HG03025 (cell line): ENCODE results near the gene ENTPD2.
A peak's percentile ranks its signal among the peaks of the same experiment; 100 is the strongest.

ENCODE experiments used
- ATAC-seq: cut with Tn5 transposase; IDR thresholded peaks from one replicate; pipeline ENCODE4 v1.9.1; 2021; ENCODE audit warnings: mild to moderate bottlenecking, moderate library complexity; ENCODE audit not compliant: unreplicated experiment, low FRiP score

Gene ENTPD2

GRCh38 chr9:137053944-137054931 is at the start of gene ENTPD2:
Gene ENTPD2, minus strand, starts transcription at chr9:137054061. Its CDS starts 64 bp downstream, at chr9:137053997.
- ATAC-seq = no peak

- no peak for ATAC-seq
Measured at GRCh38 chr9:137103206-137103999, 49.5 kb upstream of the ENTPD2 start.

- ATAC-seq = no peak
Measured at GRCh38 chr9:137099231-137099630, 45.4 kb upstream of the ENTPD2 start.

DNA sequence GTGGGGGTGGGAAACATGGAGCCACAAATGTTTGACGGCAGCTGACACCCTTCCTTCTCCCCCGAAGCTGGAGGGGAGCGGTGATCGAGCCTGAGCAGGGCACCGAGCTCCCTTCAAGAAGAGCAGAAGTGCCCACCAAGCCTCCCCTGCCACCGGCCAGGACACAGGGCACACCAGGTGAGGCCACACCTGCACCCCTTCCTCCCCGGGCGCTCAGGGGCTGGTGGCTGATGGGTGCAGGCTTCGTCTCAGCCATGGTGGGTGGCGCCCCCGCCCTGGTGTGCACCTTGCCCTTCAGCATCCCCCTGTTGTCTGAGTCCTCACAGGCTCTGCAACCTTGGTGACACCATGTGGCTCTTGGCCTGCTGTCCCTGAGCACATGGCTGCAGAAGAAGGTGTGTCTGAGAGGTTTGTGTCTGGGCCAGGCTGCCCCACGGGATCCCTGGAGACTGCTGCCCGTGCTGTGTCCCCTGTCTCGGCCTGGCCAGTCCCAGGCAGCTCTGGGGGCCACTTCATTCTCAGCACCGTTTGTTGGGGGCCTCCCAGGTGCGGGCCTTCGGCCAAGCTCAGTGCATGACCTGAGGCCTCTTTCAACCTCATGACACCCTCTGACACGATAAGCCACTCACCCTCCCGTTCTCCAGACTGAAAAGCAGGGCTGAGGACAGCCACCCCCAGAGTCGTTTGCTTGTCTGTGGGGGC is 44.1 kb upstream of the ENTPD2 start:
- no peak for ATAC-seq

DNA sequence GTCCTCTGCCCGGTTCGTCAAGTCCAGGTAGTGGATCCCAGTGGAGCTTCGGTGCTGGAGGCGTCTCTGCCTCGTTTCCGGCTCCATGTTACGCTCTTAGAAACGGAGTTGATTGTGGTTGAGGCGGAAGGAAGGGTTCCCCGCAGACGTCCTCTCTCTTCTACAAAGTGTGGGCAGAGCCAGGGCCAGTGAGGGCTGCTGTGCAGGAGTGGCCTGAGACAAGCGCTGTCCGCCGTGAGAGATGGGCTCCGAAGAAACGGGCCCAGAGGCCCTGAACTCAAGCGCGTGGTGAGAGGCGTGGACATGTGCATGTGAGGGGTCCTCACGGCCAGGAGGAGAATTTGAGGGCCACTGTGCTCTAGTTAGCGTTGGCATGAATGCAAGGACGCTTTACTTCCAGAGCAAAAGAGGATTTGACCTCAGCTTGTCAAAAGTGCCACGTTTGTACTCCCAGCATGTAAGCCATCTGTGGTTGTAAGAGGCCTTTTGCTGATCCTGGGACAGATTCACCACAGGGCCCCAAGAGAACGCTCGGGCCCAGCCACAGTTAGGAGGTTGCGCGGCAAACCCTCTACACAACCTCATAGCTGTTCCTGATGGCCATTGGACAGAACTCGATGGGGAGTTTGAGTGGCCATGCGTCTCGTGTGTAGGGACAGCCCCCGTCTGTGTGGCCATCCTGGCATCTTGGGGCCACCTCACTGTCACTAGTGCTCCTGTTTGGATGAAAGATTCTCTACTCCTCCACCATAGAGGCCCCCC is 43.1 kb upstream of the ENTPD2 start:
- ATAC-seq = no peak

DNA sequence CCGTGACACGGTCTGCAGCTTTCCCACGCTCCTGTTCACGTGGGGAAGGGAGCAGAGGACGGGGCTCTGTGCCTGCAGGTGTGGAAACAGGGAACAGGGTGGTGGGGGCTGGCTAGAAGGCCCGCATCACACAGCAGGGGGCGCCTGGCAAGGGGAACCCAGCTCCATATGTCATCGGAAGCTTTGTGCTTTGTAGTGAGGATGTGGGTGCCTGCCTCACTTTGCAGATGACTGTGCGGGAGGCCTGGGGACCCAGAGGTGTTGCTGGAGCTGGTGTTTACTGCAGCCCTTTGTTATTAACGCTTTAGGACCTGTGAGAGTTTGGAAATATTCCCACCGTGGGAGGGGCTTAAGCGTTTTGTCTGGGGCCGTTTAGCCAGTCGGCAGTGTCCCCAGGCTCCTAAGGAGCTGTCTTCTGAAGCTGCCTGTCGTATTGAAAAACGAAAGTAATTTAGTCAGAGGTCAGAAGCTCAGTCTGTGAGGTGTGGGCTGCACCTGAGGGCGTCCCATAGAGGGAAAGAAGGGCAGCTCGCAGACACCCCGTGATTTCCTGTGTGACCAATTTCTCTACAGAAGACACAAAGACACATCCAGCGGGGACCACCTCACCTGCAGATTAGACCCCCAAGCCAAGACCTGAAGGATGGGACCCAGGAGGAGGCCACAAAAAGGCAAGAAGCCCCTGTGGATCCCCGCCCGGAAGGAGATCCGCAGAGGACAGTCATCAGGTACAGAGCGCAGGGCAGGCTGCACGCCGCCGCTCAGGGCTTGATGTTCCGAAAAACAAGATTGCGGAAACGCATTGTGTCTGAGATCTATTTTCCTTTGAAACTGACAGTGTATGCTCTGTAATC is 42.0 kb upstream of the ENTPD2 start:
- ATAC-seq = peak; percentile 58

DNA sequence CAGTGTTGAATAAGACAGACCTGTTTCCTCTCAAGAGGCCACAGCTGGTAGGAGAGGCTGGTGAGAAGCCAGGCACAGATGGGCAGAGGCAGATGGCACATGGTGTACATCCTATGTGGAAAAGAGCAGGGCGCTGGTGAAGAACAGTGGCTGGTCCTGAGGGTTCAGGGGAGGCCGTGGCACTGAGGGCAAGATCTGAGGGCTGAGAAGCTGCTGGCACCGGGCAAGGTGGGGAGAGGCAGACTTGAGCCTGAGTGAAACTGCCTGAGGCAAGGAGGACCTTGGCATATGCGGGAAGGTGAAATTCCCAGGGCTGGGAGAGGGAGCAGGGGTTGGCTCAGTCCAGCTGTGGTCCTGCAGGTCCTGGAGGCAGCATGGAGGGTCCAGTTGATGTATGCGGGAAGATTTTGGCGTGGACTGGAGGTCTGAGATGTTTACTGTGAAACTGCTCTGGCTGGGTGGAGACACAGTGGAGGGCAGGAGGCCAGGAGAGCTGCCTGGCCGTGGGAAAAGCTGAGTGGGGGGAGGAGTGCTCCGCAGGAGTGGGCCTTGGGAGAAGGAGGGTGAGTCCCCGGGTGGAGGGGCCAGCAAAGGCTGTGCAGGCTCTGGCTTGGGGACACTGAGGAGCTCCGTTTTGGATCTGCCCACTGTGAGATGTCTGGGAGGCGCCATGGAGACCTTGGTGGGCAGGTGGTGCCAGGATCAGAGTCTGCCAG is 35.5 kb upstream of the ENTPD2 start:
- no peak for ATAC-seq

GRCh38 chr9:137088121-137088520 is 34.3 kb upstream of the ENTPD2 start:
- ATAC-seq = no peak

DNA sequence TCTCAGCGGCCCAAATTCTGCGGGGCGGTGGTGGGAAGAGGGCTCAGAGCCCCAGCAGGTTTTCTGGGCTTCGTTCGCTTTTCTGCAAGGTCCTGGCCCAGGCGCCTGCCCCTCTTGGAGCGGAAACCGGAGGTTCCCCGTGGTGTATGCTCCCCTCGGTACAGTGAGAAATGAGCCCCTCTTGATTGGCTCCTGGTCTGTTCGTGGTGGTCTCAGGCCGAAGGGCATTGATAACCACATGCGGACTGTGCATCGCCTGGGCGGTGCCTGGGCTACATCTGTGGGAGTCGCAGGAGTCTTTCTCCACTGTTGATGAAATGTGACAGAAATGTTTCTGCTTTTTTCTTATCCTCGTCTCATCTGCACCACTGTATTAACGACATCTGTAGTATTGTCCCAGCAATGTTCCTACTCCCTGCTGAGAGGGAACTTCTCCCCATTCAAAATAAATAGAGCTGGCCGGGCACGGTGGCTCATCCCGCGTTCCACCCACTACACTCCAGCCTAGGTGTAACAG is 33.6 kb upstream of the ENTPD2 start:
- ATAC-seq = peak; percentile 0

DNA sequence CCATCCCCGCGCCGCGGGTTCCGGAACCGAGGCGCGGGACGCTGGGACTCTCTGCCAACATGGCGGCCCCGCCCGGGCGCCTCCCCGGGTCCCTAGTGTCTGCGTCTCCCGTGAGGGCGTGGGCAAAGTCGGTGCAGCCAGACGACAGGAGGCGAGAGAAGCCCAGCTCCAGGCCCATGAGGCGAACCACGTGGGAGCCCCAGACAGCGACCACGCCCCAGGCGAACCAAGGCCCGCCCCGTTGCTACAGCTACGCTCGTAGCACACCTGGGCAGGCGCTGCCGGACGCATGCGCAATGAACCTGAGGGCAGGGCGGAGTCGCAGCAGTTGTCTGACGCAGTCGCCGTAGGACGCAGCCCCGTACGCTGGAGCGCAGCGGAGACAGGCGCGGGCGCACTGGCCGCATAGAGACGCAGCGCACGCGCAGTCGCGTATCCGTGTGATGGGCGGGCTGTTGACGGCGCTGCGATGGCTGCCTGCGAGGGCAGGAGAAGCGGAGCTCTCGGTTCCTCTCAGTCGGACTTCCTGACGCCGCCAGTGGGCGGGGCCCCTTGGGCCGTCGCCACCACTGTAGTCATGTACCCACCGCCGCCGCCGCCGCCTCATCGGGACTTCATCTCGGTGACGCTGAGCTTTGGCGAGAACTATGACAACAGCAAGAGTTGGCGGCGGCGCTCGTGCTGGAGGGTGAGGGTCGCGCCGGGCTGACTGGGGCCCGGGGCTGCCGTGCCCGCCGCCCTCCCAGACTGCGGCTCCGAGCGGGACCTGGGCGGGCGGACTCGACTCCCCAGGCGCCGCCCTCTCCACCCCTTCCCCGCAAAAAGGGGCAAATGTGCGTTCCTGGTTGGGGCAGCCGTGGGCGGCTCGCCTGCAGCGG is 32.9 kb upstream of the ENTPD2 start, which contains the start of gene MAN1B1:
TSS of gene MAN1B1 (plus strand) at position 455 of the 878 bp plus-strand sequence. CDS start at position 470, 15 bp downstream.
- ATAC-seq = peak; percentile 85

DNA sequence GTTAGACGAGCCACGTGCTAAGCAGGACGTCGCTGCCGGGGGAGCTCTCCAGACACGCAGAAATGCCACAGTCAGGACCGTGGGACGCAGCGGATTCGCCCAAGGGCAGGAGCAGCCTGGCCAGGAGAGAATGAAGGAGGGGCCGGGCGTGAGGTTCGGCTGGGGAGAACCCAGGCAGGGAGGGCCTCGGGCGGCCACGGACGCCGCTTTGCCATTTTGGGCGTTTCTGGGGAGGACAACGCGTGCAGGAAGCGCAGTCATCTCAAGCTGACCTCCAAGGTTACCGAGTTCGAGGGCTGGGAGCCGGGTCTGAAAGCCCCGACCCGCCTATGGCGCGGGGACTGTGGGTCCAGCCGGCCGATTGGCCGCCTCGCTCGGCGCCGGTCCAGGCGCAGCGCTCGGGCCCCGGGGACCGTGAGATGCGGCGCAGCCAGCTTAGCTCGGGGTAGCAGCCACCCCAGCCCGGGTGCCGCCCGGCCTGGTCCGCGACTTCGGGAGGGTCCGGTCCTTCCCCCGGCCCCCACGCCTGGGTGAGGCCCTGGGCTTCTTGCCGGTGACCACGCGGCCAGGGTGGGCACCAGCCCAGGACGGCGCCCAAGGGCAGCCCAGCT is 32.2 kb upstream of the ENTPD2 start:
- peak; percentile 7 for ATAC-seq

GRCh38 chr9:137084526-137084925 is 30.7 kb upstream of the ENTPD2 start:
- ATAC-seq = no peak

- ATAC-seq = no peak
Measured at GRCh38 chr9:137083394-137084004, 29.6 kb upstream of the ENTPD2 start.

GRCh38 chr9:137082925-137083290 is 29.0 kb upstream of the ENTPD2 start:
- ATAC-seq = no peak

- ATAC-seq = no peak
Measured at GRCh38 chr9:137082222-137082924, 28.5 kb upstream of the ENTPD2 start.
